T-helper 1 cell treated with Interleukin-12 subunit alpha and Interleukin-12 subunit beta and Interleukin-4 antibody, amounts not matched to agents 30 μg/mL and 1 μg/mL, for 36 hours (primary cell): Measurements from ENCODE around the gene KCTD15.
A peak's percentile ranks its signal among the peaks of the same experiment; 100 is the strongest.
"Not testable (repeated sequence)": the region's sequence is repeated elsewhere in the genome, so short reads cannot be mapped to it uniquely, and the experiment has no call there.

ENCODE experiments used
- H3K27ac Mint-ChIP-seq: one replicate; pipeline ENCODE4 v1.8.0; 2021; ENCODE audit warnings: mild to moderate bottlenecking, mixed read lengths
- H3K27me3 Mint-ChIP-seq: one replicate; pipeline ENCODE4 v1.8.0; 2021; ENCODE audit warnings: low read depth, mixed read lengths
- H3K36me3 Mint-ChIP-seq: one replicate; pipeline ENCODE4 v1.8.0; 2021; ENCODE audit warnings: low read depth, mixed read lengths
- H3K4me1 Mint-ChIP-seq: one replicate; pipeline ENCODE4 v1.8.0; 2021; ENCODE audit warnings: low read depth, mixed read lengths
- H3K4me3 Mint-ChIP-seq: one replicate; pipeline ENCODE4 v1.8.0; 2021; ENCODE audit warnings: mild to moderate bottlenecking, moderate library complexity, mixed read lengths
- H3K9me3 Mint-ChIP-seq: one replicate; pipeline ENCODE4 v1.8.0; 2021; ENCODE audit warnings: mixed read lengths

Gene KCTD15

DNA sequence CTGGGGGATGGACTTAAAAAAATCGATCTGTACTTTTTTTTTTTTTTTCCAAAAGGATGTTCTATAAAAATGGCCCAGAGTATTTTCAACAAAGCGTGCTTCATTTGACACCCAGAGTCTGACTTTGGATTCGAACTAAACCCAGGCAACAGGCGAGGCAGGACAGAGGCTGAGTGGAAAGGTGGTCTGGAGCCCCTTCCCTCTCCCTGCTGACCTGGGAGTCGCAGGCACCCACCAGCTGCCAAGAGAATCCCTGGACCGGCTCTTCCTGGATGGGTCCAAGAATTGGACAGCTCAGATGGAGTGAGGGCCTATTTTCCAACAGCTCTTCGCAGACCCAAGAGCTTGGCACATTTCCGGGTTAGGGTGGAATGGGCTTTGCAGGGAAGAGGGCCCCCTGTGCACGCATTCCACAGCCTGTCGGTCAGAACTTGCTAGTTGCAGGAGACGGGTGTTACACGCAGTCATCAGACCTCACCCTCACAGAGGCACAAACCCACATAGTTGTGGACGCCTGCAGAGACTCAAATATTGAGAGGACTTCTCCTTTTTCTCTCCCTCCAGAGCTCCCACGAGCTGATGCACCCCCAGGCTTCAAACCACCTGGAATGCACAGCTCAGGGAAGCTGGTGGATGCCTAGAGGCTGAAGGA lies 15.2 kb downstream of the KCTD15 start:
- no peaks in the 10 kb centered on the region for H3K36me3 Mint-ChIP-seq
- H3K9me3 Mint-ChIP-seq, result no peaks in the 10 kb centered on the region
- H3K27me3 Mint-ChIP-seq, result no peaks in the 10 kb centered on the region
- peaks cover 2% of the 10 kb centered on the region for H3K4me1 Mint-ChIP-seq
- H3K4me3 Mint-ChIP-seq, result no peak overlapping the region
- no peak overlapping the region for H3K27ac Mint-ChIP-seq

DNA sequence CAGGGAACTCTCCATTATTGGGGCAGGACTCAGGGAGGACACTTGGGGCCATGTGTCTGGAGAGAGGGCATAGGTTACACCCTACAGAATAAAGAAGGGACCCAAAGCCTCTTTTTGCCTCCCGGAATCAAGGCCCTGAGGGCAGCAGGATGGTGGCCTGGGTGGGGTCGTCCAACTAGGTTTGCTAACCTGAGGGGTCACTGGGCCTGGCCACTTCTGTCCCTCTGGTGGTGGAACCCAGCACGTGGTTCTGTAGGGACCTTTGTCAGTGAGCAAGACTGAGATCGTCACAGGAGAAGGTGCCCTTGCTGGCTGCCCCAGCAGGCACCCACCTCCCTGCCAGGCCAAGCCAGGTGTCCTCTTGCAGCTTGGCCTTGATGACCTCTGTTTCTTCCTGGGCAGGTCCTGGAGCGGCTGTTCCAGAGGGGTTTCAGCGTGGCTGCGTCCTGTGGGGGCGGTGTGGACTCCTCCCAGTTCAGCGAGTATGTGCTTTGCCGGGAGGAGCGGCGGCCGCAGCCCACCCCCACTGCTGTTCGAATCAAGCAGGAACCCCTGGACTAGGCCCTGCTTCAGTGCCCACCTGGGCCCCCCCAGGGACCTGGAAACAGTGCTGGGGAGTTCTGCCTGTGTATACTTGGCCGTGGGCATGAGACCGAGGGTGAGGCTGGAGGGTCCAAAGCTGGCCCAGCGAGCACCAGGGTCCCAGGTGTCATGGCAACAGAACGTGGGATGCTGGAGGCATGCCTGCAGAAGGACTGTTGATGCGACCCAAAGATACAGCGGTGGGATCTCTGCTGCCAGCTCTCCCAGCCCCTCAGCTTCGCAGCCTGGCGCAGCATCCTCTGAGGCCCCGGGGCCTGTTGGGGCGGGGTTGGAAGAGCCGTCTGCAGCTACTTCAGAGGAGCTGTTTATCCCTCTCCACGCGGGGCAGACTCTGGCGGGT lies 16.0 kb downstream of the KCTD15 start:
- Mint-ChIP-seq H3K9me3 (no peaks in the 10 kb centered on the region), H3K4me1 (peaks cover 6% of the 10 kb centered on the region), H3K36me3 (no peaks in the 10 kb centered on the region), H3K4me3 (no peak overlapping the region), H3K27me3 (no peaks in the 10 kb centered on the region), H3K27ac (no peak overlapping the region)

DNA sequence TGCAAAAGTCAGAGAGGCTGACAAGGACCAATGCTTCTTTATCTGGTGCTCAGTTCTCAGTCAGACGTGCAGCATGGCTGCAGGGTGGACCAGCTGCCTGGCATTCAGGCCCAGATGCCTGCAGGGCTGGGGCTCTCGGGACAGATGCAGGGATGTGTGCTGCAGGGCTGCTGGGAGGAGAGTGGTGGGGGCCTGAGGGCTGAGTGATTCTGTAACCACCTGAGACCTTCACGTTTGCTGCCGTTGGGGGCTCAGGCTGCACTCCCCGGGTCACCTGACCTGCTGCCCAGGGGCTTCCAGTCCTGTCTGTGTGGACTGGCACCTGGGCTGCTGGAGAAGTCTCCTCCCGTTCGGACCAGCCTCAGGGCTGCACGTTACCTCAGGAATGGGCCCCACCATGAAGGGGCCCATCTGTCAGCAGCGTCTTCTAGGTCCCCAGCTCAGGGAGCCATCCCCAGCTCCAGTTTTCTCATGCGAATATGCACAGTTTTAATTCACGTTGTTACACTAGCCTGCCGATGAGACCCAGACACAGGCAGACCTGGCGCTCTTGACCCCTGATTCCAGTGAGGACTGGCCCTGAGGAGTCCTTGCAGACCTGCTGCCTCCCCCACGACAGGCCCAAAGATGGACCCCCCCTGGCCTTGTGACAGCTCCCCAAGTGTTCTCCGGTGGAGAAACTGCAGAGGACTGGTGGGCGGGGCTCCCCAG lies 16.9 kb downstream of the KCTD15 start:
- Mint-ChIP-seq H3K4me1 (peaks cover 9% of the 10 kb centered on the region), H3K36me3 (no peaks in the 10 kb centered on the region), H3K4me3 (no peak overlapping the region), H3K9me3 (no peaks in the 10 kb centered on the region), H3K27ac (no peak overlapping the region), H3K27me3 (no peaks in the 10 kb centered on the region)

DNA sequence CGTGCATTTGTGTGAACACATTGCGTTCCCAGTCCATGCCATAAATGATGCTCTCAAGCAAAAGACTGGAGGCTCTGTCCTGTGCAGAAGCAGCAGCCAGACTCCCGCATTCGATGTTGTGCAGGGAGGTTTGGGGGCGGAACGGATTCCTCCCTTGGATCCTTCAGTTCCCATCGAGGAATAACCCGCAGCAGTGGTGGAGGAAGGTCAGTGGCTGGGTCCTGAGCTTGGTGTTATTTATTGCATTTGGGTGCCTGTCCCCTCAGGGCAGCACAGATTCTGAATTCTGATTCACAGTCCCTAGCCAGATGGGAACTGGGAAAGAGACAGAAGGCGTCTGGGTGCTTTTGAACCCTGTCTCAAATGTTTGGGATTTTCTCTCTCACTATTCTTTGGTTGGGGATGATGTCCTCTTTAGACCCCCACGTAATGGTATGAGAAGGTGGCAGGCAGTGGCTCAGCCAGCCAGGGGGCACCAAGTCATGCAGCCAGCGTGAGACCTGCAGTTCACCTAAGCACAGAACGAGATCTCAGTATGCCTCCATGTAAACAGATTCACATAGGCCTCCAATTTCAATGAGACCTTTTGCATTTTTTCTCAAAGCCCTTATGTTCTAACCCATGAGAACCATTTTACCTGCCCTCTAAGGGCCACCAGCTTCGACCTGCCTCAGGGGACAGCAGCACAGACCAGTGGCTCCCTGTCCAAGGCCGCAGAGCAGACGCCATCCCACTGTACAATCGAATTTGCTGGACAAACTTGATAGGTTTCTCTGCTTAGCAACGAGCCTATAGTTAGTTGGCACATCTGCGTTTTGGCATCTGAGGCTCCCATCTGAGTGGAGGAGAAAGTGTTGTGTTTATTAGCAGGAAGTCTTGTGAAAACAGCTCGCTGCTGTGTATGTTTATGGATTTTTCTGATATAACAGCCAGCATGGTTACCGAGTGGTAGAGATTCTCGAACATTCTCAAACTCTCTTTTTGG lies 17.8 kb downstream of the KCTD15 start:
- Mint-ChIP-seq H3K36me3 (no peaks in the 10 kb centered on the region), H3K27me3 (no peaks in the 10 kb centered on the region), H3K4me3 (no peak overlapping the region), H3K27ac (no peak overlapping the region), H3K9me3 (no peaks in the 10 kb centered on the region), H3K4me1 (peaks cover 12% of the 10 kb centered on the region)

DNA sequence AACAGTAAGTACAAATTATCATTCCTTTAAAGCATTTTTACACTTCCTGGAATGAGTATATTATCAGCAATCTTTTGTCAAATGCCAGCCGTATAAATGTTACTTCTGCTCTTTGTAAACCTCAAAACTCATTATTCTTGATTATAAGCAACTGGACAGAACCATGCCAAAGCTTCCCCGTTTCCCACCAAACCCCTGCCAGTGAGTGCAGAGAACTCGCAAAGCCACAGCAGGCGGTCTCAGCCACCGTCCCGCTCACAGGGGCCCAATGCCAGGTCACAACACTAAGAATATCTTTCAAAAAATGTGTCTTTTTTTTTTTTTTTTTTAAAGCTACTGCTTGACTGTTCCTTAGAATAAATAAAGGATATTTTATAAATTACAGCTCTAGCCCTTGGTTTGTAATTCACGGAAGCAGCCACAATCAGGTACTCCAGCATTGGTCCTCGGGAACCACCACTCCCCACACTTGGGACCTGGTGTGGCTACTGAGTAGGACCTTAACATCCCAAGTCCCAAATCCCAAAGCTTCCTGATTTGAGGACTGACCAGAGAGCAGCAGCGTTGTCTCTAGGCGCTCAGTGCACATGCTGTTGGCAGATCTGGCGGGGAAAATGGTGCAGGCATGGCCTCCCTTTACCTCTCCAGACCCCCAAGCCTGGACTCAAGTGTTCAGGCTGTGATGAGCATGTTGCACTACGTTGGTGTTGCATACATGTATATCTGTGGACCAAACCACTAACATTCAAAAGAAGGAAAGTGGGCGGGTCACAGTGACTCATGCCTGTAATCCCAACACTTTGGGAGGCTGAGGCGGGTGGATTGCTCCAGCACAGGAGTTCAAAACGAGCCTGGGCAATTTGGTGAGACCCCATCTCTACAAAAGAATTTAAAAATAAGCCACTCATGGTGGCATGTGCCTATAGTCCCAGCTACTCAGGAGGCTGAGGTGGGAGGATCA lies 19.0 kb downstream of the KCTD15 start:
- H3K4me1 Mint-ChIP-seq, result peaks cover 16% of the 10 kb centered on the region
- H3K9me3 Mint-ChIP-seq, result no peaks in the 10 kb centered on the region
- no peak overlapping the region for H3K27ac Mint-ChIP-seq
- no peaks in the 10 kb centered on the region for H3K27me3 Mint-ChIP-seq
- no peak overlapping the region for H3K4me3 Mint-ChIP-seq
- H3K36me3 Mint-ChIP-seq, result no peaks in the 10 kb centered on the region

DNA sequence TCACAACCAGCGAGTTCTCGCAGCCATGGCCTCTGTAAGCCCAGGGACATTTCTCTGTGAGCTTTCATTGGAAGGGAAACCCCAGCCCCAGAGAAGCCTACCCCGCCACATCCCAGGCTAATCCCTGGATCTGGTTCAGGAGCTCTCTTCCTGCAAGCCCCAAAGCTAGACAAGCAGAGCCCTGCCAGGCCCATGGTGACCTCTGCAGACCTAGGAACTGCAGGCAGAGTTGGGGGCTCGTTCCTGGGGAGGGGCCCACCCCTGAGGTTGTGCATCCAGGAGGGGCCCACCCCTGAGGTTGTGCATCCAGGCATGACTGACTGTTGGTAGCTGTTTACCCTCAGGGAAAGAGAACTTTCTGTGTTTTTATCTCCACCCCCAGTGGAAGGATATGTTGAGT lies 21.7 kb downstream of the KCTD15 start:
- Mint-ChIP-seq H3K36me3 (no peaks in the 10 kb centered on the region), H3K4me1 (peaks cover 35% of the 10 kb centered on the region), H3K4me3 (peak overlapping the region; percentile 2), H3K27ac (no peak overlapping the region), H3K27me3 (no peaks in the 10 kb centered on the region), H3K9me3 (no peaks in the 10 kb centered on the region)

DNA sequence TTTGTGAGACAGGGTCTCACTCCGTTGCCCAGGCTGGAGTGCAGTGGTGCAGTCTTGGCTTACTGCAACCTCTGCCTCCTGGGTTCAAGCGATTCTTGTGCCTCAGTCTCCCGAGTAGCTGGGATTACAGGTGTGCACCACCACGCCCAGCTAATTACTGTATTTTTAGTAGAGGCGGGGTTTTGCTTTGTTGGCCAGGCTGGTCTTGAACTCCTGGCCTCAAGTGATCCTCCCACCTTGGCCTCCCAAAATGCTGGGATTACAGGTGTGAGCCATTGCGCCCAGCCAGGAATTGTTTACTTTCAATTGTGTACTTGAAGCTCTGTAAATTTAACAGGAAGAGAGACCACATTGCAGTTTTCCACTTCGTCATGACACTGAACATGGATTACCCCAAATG lies 22.4 kb downstream of the KCTD15 start:
- peak overlapping the region; percentile 24 for H3K27ac Mint-ChIP-seq
- not testable (repeated sequence) for H3K27me3 Mint-ChIP-seq, H3K36me3 Mint-ChIP-seq, H3K9me3 Mint-ChIP-seq
- peaks cover 35% of the 10 kb centered on the region for H3K4me1 Mint-ChIP-seq
- peak overlapping the region; percentile 64 for H3K4me3 Mint-ChIP-seq

DNA sequence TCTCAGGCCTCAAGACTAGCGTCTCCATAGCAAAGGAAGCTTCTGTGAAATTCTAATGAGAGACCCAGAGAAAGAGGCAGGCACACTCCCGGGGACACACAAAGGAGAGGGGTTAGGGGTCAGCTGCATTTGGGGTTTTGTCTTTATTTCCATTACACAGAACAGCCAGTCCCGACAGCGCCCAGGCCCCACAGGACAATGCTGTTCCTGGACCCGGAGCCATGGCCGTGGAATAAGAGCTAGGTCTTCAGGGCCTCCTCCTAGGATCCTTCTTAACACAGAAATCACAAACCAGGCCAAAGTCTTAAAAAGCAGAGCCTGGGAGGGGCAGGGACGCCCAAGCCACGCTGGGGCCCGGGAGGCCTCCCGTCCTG lies 22.8 kb downstream of the KCTD15 start:
- H3K9me3 Mint-ChIP-seq, result no peaks in the 10 kb centered on the region
- no peaks in the 10 kb centered on the region for H3K27me3 Mint-ChIP-seq
- H3K36me3 Mint-ChIP-seq, result no peaks in the 10 kb centered on the region
- H3K4me3 Mint-ChIP-seq, result peak overlapping the region; percentile 64
- peak overlapping the region; percentile 24 for H3K27ac Mint-ChIP-seq
- peaks cover 35% of the 10 kb centered on the region for H3K4me1 Mint-ChIP-seq

DNA sequence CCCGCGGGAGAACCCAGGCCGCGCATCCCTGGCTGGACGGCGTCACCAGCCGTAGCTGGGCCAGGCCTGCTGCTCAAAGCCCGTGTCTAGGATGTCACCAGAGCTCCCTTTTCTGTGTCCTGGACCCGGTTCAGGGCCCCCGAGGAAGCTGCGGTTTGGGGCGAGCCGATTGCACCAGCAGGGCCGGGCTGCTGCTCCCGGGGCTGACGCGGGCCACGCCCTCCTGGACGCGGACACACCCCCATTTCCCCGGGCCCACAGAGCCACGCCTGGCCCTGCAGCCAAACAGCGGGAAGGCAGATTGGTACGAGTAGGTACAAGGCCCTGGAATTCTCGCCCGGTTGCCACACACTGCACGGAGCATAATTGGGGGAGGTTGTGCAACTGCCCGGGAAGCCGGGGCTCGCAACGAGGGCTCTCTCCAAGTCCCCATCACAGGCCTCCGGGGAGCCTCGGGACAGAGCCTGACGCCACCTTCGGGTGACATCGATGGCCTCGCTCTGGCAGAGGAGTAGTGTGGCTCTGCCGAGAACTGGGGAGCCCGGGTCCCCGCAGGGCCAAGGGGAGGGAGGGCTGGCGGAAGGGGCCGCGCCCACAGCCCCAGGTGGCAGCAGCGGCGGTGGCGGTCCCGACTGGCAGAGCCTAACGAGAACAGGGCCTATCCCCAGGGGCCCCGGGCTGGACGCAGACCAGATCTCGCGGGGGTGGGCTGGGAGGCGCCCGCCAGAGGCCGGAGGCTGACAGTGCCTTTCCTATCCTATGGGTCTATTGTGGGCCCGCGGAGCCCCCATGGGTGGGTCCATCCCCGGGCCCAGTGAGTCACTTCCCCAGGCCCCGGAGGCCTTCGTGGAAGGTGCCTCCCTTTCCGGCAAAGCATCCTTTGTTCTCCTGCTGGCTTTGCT lies 23.5 kb downstream of the KCTD15 start:
- H3K4me3 Mint-ChIP-seq, result peak overlapping the region; percentile 77
- H3K27me3 Mint-ChIP-seq, result no peaks in the 10 kb centered on the region
- no peaks in the 10 kb centered on the region for H3K9me3 Mint-ChIP-seq
- peaks cover 35% of the 10 kb centered on the region for H3K4me1 Mint-ChIP-seq
- peak overlapping the region; percentile 78 for H3K27ac Mint-ChIP-seq
- H3K36me3 Mint-ChIP-seq, result no peaks in the 10 kb centered on the region

DNA sequence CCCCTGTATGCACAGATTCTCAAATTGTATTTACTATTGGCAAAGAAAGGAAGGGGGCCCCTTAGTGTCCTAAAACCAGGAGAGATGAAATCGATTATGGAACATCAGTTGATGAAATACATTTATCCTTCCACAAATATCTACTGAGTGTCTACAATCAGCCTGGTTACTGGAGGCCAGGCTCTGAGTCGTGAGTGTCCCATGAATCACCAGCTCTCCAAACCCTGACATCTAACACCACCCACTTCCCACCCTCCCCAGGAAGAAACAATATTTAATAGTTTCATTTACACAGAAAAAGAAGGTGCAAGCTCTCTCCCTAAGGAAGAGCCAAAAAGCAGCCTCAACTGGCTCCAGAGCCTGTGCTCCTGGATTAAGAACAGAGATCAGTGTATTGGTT lies 25.2 kb downstream of the KCTD15 start:
- Mint-ChIP-seq H3K4me3 (peak overlapping the region; percentile 21), H3K9me3 (no peaks in the 10 kb centered on the region), H3K36me3 (no peaks in the 10 kb centered on the region), H3K4me1 (peaks cover 34% of the 10 kb centered on the region), H3K27ac (no peak overlapping the region), H3K27me3 (no peaks in the 10 kb centered on the region)

DNA sequence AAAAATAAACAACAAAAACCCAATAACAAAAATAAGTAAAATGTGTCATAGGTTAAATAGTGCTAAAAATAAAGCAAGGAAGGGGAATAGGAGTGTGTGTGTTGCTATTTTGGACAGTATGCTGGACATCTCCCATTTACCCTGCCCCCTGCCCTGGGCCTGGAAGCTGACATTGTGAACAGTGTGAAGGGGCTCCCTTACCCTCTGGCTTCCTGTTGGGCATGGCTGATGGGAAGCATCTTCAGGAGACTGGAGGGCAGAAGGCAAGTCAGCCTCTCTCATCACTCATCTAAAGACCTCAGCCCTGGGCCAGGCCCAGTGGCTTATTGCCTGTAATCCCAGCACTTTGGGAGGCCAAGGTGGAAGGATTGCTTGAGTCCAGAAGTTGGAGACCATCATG lies 26.7 kb downstream of the KCTD15 start:
- Mint-ChIP-seq H3K36me3 (no peaks in the 10 kb centered on the region), H3K4me1 (peaks cover 28% of the 10 kb centered on the region), H3K27ac (no peak overlapping the region), H3K9me3 (no peaks in the 10 kb centered on the region), H3K4me3 (no peak overlapping the region), H3K27me3 (no peaks in the 10 kb centered on the region)

DNA sequence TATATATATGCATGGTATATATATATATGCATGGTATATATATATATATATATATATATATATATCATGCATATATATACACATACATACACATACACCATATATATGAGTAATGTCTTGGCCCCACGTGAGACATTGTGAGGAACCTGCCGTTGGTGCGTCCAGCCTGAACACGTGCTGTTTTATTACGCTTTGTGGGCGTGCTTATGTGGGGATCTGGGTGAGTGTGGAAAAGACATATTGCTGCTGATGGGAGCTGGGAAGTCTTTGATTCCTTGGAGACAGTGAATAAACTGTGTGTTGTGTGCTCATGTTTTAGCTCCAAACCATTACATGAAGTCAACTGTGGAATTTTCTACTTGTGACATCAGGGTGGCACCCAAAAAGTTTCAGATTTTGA lies 28.9 kb downstream of the KCTD15 start:
- Mint-ChIP-seq H3K9me3 (no peaks in the 10 kb centered on the region), H3K36me3 (no peaks in the 10 kb centered on the region), H3K4me3 (no peak overlapping the region), H3K4me1 (peaks cover 20% of the 10 kb centered on the region), H3K27me3 (peaks cover 4% of the 10 kb centered on the region), H3K27ac (no peak overlapping the region)
